Adrenal gland (tissue), 12 donors: Measurements from ENCODE around the gene GPC5. TPM values are rescaled to one million over a fixed set of nuclear protein-coding genes. Genes with fewer than 3 reads are reported as not detected.

Experiments
- DNase-seq, 7 donors: peaks; one replicate each; pipeline ENCODE4 v3.0.0-alpha.2; 2019 to 2020
- H3K27ac ChIP-seq, 5 donors: fragments of 200-600 bp; sonication (generic) in 4 of 5; 1 replicate in 3 of 5; 2 replicates in 2 of 5; pipeline versions ENCODE4 v1.5.1 to v1.8.0; 2016 to 2020; ENCODE audit warnings: mild to moderate bottlenecking in 1 of 5
- H3K27me3 ChIP-seq: fragments of 200-600 bp; 2 replicates; pipeline ENCODE4 v1.8.0; 2021
- H3K36me3 ChIP-seq, 2 donors: fragments of 200-600 bp; replicated peaks in 1 of 2; 1 replicate in 1 of 2; 2 replicates in 1 of 2; pipeline versions ENCODE4 v1.5.1 to v1.8.0; 2018 to 2022
- H3K4me1 ChIP-seq, 2 donors: fragments of 200-600 bp; replicated peaks in 1 of 2; 1 replicate in 1 of 2; 2 replicates in 1 of 2; pipeline versions ENCODE4 v1.5.1 to v1.8.0; 2018 to 2021
- H3K4me3 ChIP-seq, 4 donors: fragments of 200-600 bp; sonication (generic) in 3 of 4; one replicate each; pipeline ENCODE4 v1.5.1; 2016 to 2018
- H3K9me3 ChIP-seq, 3 donors: fragments of 200-600 bp; sonication (generic) in 1 of 3; replicated peaks in 1 of 3; 1 replicate in 2 of 3; 2 replicates in 1 of 3; pipeline versions ENCODE4 v1.5.1 to v1.8.0; 2016 to 2021
- POLR2A ChIP-seq, 2 donors: fragments of 450-650 bp; IDR thresholded peaks; one replicate each; pipeline ENCODE4 v1.6.1; 2017; ENCODE audit warnings: antibody characterized with exemption in 2 of 2, mild to moderate bottlenecking in 2 of 2, moderate library complexity in 1 of 2
- WGBS, 4 donors: extraction: QIAGEN DNeasy Blood & Tissue Kit in 2 of 4; methylation state at CpG; one replicate each; pipeline versions ENCODE4 v1.1.5 to v1.1.7; 2013 to 2017; 5-methylcytosine and 5-hydroxymethylcytosine counted together
- intact Hi-C, 2 donors: fragments of 100-400 bp; cut with DNase I; formaldehyde crosslinking; loops; one replicate each; pipeline versions ENCODE4 v1.14.1 to v1.15.0; 2022 to 2023
- polyA plus RNA-seq, 3 donors: library from polyadenylated mRNA; stranded (reverse); fragments of 200-250 nt in 2 of 3; fragments of 350-450 nt in 1 of 3; fragmentation: Illumina TruSeq in 1 of 3; extraction: RNeasy Lipid Tissue Mini Kit (QIAGEN cat#74804) in 1 of 3; gene quantifications; one replicate each; pipeline ENCODE4 v1.2.3, GENCODE V29; 2013 to 2014
- total RNA-seq, 9 donors: library from RNA; depleted of rRNA in 4 of 9; stranded (reverse); fragments of >200 nt in 4 of 9; fragments of 120-200 nt in 1 of 9; fragmentation: NEBNext Ultra II Directional in 1 of 9; extraction: Animal tissue kit (Norgen Biotek cat#: 25700) in 1 of 9; gene quantifications; one replicate each; pipeline versions ENCODE4 v1.1.0 to v1.2.4, GENCODE V29; 2013 to 2023
- TF ChIP-seq, protein P1 (sequence below), 6 experiments: fragments of 450-650 bp in 4 of 6; fragments of 200-600 bp in 2 of 6; sonication (generic) in 1 of 6; IDR thresholded peaks; 1 replicate in 5 of 6; 2 replicates in 1 of 6; pipeline versions ENCODE4 v1.5.1 to v1.8.0; 2016 to 2021; ENCODE audit warnings: antibody characterized with exemption in 6 of 6, mild to moderate bottlenecking in 2 of 6, moderate library complexity in 1 of 6
- donor health status: healthy with polysubstance abuse.
- donor health status: Bipolar disorder and iron deficiency.
- donor health status: DM: yes; HTN: yes; CAD: no.
- donor health status: DM: no; HTN: no; CAD: no.
- donor health status: DM: no; HTN: no; CAD: no.
- donor health status: DM: yes; HTN: yes; CAD: no.

The GPC5 gene
- total and polyA plus RNA-seq, 12 donors: 0.24 to 7.7 (median 2.1) TPM; not detected in 4

- intact Hi-C loops: no loop called here
- H3K4me1 ChIP-seq: peaks cover 0 to 3% of the 10 kb centered on the region in 2 donors
These were observed 1407.3 kb downstream of the GPC5 start for GRCh38 chr13:92805766-92806165.

DNA sequence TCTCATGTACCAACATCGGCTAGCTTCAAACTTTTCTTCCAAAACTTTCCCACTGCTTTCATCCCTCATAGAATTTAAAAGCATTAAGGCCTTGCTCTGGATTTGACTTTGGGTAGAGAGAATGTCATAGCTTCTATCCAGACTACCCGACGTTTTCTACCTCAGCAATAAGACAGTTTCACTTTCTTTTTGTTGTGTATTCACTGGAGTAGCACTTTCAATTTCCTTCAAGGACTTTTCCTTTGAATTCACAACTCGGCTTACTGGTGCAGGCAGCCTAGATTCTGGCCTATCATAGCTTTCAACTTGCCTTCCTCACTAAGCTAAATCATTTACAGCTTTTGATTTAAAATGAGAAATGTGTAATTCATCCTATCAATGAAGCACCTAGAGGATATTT lies 1407.8 kb downstream of the GPC5 start:
- TF ChIP-seq, protein P1, sequence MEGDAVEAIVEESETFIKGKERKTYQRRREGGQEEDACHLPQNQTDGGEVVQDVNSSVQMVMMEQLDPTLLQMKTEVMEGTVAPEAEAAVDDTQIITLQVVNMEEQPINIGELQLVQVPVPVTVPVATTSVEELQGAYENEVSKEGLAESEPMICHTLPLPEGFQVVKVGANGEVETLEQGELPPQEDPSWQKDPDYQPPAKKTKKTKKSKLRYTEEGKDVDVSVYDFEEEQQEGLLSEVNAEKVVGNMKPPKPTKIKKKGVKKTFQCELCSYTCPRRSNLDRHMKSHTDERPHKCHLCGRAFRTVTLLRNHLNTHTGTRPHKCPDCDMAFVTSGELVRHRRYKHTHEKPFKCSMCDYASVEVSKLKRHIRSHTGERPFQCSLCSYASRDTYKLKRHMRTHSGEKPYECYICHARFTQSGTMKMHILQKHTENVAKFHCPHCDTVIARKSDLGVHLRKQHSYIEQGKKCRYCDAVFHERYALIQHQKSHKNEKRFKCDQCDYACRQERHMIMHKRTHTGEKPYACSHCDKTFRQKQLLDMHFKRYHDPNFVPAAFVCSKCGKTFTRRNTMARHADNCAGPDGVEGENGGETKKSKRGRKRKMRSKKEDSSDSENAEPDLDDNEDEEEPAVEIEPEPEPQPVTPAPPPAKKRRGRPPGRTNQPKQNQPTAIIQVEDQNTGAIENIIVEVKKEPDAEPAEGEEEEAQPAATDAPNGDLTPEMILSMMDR (IDR thresholded peaks at IDR 0.05): no peak
- peak in 1 of 2 donors; percentile 15 for TF ChIP-seq POLR2A (IDR thresholded peaks at IDR 0.05)
- no peaks in the 10 kb centered on the region for H3K27me3 ChIP-seq
- H3K4me3 ChIP-seq: peak overlapping the region in 2 of 4 donors; percentile 30 to 64
- peak overlapping the region in 3 of 5 donors; percentile 45 to 74 (median 52) for H3K27ac ChIP-seq
- no peaks in the 10 kb centered on the region for H3K36me3 ChIP-seq
- 8 to 18% (median 17%) methylated on average over 4 of the region's 4 CpGs for WGBS, 4 donors
- peaks cover 0 to 3% of the 10 kb centered on the region in 2 donors for H3K4me1 ChIP-seq
- peak in 2 of 7 donors; percentile 10 to 17 for DNase-seq
- intact Hi-C loops: no loop called here
- no peaks in the 10 kb centered on the region for H3K9me3 ChIP-seq

More at GRCh38 chr13:92805766-92806165, 1407.3 kb downstream of the GPC5 start:
- no peaks in the 10 kb centered on the region for H3K9me3 ChIP-seq
- no peaks in the 10 kb centered on the region for H3K27me3 ChIP-seq
- no peak for TF ChIP-seq POLR2A (IDR thresholded peaks at IDR 0.05)
- TF ChIP-seq, protein P1 (IDR thresholded peaks at IDR 0.05): no peak
- H3K27ac ChIP-seq: peak overlapping the region in 3 of 5 donors; percentile 45 to 74 (median 52)
- peak overlapping the region in 2 of 4 donors; percentile 30 to 64 for H3K4me3 ChIP-seq
- no peak for DNase-seq
- no peaks in the 10 kb centered on the region for H3K36me3 ChIP-seq

DNA sequence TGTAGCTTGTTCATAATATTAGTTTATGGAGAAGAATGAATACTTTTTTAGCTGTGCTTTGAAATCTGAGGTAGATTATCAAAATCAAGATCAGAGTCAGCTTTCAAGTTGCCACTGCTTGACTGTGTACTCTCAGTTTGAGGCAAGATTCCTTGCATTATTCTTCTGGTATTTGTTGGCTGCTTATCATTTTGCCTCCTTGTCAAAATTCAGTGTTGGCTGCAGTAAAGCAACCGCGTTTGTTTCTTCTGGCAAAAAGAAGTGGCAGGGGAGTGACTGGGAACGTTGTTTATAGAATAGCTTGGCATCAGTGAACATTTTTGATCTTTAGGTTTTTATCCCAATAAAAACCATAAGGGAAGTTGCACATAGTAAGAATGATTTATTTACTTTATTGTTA lies 1408.9 kb downstream of the GPC5 start:
- Histone ChIP-seq H3K9me3 (no peaks in the 10 kb centered on the region), H3K36me3 (no peaks in the 10 kb centered on the region), H3K4me3 (no peak overlapping the region), H3K27ac (no peak overlapping the region), H3K27me3 (no peaks in the 10 kb centered on the region), H3K4me1 (peaks cover 0 to 3% of the 10 kb centered on the region in 2 donors)
- no peak for DNase-seq
- 47 to 57% (median 52%) methylated on average over 3 of the region's 3 CpGs for WGBS, 4 donors
- intact Hi-C loops: no loop called here
- TF ChIP-seq POLR2A (IDR thresholded peaks at IDR 0.05): no peak
- TF ChIP-seq, protein P1 (IDR thresholded peaks at IDR 0.05): no peak

- 83 to 92% (median 86%) methylated on average over 2 of the region's 2 CpGs for WGBS, 4 donors
- Histone ChIP-seq H3K9me3 (no peaks in the 10 kb centered on the region), H3K4me1 (peaks cover 0 to 3% of the 10 kb centered on the region in 2 donors), H3K36me3 (no peaks in the 10 kb centered on the region), H3K27me3 (no peaks in the 10 kb centered on the region), H3K4me3 (no peak overlapping the region), H3K27ac (no peak overlapping the region)
- DNase-seq: no peak
- TF ChIP-seq, protein P1 (IDR thresholded peaks at IDR 0.05): no peak
- TF ChIP-seq POLR2A (IDR thresholded peaks at IDR 0.05): no peak
- intact Hi-C loops: no loop called here
These were observed 1409.5 kb downstream of the GPC5 start for GRCh38 chr13:92807966-92808365.
